Astrocyte of the hippocampus (primary cell): ENCODE results near the gene SCN1A.
"Not testable (repeated sequence)": the region's sequence is repeated elsewhere in the genome, so short reads cannot be mapped to it uniquely, and the experiment has no call there.

ENCODE experiments used
- DNase-seq: peaks from one replicate; pipeline ENCODE4 v3.0.0; 2011; ENCODE audit warnings: low read depth, low spot score

SCN1A gene

GRCh38 chr2:166081131-166081632 is 46.6 kb downstream of the SCN1A start:
- DNase-seq: no peak

- no peak for DNase-seq
Measured at GRCh38 chr2:166074430-166074829, 53.4 kb downstream of the SCN1A start.

- DNase-seq: no peak
Measured at GRCh38 chr2:166074011-166074410, 53.8 kb downstream of the SCN1A start.

GRCh38 chr2:166070231-166070630 is 57.6 kb downstream of the SCN1A start:
- DNase-seq: no peak

- DNase-seq: no peak
Measured at GRCh38 chr2:166068981-166069380, 58.8 kb downstream of the SCN1A start.

- no peak for DNase-seq
Measured at GRCh38 chr2:166067229-166067628, 60.6 kb downstream of the SCN1A start.

GRCh38 chr2:166060191-166060590 is 67.6 kb downstream of the SCN1A start:
- DNase-seq: no peak

- peak; percentile 19 for DNase-seq
Measured at GRCh38 chr2:166057370-166058164, 70.3 kb downstream of the SCN1A start.

GRCh38 chr2:166044853-166045483 is 82.9 kb downstream of the SCN1A start:
- no peak for DNase-seq

- no peak for DNase-seq
Measured at GRCh38 chr2:166042768-166043390, 84.9 kb downstream of the SCN1A start.

GRCh38 chr2:166042356-166042755 is 85.5 kb downstream of the SCN1A start:
- DNase-seq: no peak

- no peak for DNase-seq
Measured at GRCh38 chr2:166041613-166042012, 86.2 kb downstream of the SCN1A start.

GRCh38 chr2:166032361-166032760 is 95.5 kb downstream of the SCN1A start:
- no peak for DNase-seq

GRCh38 chr2:166031054-166031453 is 96.8 kb downstream of the SCN1A start:
- DNase-seq: peak; percentile 14

GRCh38 chr2:166025313-166025712 is 102.5 kb downstream of the SCN1A start:
- no peak for DNase-seq

GRCh38 chr2:166017208-166017607 is 110.6 kb downstream of the SCN1A start:
- no peak for DNase-seq

- no peak for DNase-seq
Measured at GRCh38 chr2:166013878-166014277, 113.9 kb downstream of the SCN1A start.

GRCh38 chr2:166011660-166012059 is 116.2 kb downstream of the SCN1A start:
- no peak for DNase-seq

- DNase-seq: no peak
Measured at GRCh38 chr2:166000401-166000800, 127.4 kb downstream of the SCN1A start.

GRCh38 chr2:165990846-165991245 is 137.0 kb downstream of the SCN1A start:
- no peak for DNase-seq

GRCh38 chr2:165989851-165990250 is 138.0 kb downstream of the SCN1A start:
- no peak for DNase-seq

- DNase-seq: no peak
Measured at GRCh38 chr2:165985120-165985519, 142.7 kb downstream of the SCN1A start.

- not testable (repeated sequence) for DNase-seq
Measured at GRCh38 chr2:165972161-165972560, 155.7 kb downstream of the SCN1A start.
